NCI-H1417 (cell line): Measurements from ENCODE around the gene SGMS1.

ENCODE experiments used
- DNase-seq, 3 experiments: peaks; one replicate each; lab custom pipeline; 2025; lab: John Stamatoyannopoulos, UW

Gene SGMS1

GRCh38 chr10:50333872-50334271, 289.9 kb downstream of the SGMS1 start:
- no peak for DNase-seq

GRCh38 chr10:50332108-50332842, 291.5 kb downstream of the SGMS1 start:
- no peak for DNase-seq

DNA sequence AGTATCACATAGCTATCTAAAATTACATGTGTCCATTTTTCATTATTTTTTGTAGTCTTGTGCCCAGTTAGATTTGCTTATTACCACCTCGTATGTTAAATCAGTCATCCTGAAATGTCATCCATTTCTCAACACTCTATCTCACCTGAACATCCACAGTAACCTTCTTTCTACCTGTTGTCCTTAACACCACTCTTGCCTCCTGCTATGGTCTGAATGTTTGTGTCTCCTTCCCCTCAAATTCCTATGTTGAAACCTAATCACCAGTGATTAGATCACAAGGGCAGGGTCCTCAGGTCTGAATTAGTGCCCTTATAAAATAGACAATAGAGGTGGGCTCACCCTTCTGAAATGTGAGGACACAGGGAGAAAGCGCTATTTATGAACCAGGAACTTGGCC, 292.3 kb downstream of the SGMS1 start:
- DNase-seq, result no peak

DNA sequence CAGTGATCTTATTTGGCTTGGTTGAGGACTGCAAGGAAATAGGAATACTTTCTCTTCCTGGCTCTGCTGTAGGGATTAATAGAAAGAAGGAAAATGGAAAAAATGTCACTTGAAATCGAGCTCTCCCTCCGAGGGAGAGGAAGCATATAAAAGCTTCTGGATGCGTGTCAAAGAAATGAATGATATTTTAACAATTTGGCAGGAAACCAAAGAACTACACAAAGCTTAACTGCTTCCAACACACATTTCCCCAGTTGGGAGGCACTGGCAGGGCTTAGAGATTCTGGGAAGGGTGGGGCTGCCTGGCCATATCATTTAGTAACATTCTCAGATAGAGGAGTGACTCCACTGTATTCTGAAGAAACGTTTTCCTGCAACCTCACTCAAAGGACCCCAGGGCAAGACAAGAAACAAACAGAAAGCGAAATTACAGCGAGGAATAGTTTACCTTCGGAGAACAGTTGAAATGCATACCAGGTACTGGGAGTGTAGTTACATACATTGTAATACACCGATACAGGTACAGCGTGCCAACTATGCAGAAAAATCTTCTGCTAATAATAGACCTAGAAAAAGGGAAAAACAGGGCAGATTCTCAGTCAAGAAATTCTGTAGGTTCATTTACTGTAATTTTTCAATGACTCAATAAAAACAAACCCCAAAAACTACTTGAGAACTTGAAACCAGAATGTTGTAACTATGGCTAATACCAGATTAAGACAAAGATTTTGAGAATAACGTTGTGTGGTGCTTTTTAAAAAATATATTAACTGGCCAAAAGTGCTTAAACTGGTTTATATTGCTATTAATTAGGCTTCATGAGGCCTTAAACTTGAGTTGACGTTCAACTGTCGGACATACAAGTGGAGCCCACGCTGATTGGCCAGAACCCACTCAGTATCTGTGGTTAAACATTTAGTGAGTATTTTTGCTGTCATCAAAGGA, 296.7 kb downstream of the SGMS1 start:
- DNase-seq, result no peak

DNA sequence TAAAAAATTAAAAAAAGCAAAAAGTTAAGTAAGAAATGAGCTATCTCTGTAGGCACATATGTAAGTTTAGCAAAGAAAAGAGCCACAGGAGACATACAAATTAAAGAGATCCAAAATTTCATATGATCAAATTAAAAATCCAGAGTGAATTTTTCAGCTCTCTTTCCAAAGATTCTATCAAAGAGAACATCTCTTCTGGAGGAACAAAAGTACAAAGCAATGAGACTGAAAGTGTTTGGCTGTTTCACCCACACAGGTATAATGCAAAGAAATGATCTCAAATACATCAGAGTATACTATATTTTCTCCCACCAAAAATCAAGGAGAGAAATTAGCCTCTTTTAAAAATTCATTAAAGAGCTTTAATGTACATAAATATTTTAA, 297.6 kb downstream of the SGMS1 start:
- no peak for DNase-seq

GRCh38 chr10:50325449-50326171, 298.1 kb downstream of the SGMS1 start:
- no peak for DNase-seq

GRCh38 chr10:50324680-50325393, 298.9 kb downstream of the SGMS1 start:
- no peak for DNase-seq

DNA sequence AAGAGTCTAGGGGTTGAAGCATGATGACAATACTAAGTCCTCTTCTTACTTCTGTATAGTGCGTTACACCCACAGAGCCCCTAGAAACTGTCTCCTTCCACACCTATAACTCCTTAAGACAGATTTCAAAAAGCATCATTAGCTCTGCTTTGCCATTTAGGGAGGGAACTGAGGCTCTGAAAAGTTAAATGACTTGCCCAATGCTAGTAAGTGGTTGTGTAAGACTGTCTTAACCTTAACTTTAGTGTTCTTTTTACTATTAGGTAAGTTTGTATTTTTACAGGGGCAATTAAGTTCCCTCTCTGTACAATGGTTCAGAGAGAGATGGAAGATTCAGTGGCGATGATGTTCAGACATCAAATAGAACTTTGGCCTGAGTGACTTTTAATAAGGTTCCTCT, 299.7 kb downstream of the SGMS1 start:
- no peak for DNase-seq

DNA sequence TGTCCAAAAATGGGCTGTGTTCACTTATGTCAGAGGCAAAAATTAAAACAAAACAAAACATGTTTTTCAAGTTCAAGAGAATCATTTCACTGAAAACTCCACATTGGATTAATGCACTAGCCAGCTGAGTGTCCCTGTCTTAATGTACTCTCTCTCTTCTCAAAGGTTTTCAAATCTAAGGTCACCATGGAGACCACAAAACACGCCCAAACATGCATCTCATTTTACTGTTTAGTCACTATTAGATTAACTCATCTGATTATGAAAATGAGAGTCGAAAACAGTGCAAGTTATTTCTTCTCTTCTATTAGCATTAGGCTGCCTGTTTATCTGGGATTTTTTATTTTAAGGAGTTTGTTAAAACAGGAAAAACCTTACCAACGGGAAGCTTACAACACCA, 301.7 kb downstream of the SGMS1 start:
- no peak for DNase-seq

DNA sequence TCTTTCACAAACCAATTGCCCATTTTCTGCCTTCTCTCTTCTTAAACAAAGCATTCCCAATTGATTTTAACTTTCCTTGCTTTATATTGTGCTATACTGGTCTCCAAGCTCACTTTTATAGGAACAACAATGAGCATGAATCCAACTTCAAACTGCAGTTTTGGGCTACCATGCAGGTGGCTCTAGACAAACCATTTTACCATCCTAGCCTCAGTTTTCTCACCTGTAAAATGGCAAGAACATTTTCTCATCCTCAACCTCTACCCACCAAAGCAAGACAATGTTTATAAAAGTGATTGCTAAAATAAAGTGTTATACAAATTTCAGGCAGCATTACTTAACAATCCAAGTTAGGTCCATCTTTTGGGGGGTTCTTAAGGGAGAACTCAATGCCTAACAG, 305.6 kb downstream of the SGMS1 start:
- DNase-seq, result no peak

DNA sequence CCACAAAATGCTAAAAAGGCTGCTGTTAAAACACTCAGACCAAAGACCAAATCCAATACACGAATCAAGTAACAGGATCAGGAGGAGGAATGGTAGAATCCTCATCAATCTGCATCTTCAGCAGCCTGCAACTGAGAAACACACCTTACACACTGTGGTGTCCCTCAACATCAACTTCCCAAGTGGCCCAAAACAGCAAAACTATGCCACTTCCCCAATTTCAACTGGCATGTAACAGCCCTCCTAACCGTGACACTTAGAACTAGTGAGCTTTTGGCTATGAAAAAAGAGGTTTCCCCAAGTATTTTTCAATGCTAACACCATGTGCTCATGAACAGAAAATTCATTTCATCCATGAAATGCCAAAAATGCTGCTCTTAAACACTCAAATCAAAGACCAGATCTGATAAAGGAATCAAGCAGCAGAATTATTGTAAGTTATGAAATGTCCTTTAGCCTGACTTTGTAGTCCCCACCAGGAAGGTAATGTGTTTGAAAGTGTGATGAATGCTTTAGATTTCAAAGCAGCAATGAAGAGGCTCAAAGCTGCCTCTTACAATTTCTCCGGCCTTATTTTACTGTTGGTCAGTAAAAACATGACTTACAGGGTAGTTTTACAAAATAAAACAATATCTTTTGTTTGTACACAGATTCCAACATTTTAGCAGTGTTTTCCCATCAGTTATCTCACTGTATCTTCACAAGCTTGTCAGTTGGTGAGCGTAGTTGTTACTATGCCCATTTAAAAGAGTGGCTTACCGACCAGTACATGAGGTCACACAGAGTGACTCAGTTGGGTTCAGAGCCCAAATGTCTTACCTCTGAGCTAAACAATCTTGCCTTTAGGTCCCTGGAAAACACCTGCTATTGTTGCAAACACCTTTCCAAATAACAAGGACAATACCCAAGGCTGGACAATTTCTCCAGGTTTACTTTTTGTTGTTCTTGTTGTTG, 306.8 kb downstream of the SGMS1 start:
- no peak for DNase-seq

GRCh38 chr10:50316174-50316573, 307.6 kb downstream of the SGMS1 start:
- DNase-seq, result no peak

- DNase-seq, result no peak
Observed at GRCh38 chr10:50315424-50315823, 308.3 kb downstream of the SGMS1 start.

GRCh38 chr10:50314169-50315071, 309.3 kb downstream of the SGMS1 start:
- no peak for DNase-seq

DNA sequence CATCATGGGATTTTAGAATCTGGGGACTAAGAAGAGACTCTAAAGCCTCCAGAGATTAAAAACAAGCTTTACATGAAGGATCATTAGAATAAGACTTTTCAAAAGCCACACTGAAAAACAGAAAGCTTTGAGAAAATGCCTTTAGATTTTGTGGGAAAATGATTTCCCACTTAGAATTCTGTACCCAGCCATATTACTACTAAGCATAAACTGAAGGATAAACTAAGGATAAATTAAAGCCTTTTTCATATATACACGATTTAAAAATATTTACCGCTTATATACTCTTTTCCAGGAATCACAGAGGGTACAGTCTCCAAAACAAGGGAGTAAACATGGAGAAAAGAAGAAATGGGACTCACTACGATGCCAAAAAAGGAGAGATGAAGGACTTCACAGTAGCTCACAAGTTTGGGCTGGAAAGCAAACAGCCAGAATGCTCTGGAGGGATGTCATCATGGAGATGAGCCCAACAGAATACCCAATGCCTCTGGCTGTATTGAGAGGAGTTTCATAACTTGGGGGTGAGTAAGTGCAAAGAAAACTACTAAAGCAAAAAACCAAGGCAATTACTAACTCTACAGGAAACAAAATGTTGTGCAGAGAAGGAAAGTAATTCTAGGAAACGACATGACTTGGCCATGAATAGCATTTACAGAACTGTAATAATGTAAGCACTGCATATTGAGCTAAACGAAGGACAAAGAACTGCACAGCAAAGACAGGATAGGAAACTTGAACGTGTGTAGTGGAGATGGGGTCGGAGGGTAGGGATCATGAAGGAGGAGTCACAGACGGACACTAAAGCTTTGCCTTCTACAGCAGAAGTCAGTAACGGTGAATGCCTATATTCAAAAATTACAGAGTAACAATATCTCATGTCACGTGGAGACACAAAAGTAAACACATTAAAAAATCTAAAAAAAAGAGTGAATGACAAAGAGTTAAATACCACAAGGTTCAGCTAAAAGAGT, 311.0 kb downstream of the SGMS1 start:
- DNase-seq, result no peak

DNA sequence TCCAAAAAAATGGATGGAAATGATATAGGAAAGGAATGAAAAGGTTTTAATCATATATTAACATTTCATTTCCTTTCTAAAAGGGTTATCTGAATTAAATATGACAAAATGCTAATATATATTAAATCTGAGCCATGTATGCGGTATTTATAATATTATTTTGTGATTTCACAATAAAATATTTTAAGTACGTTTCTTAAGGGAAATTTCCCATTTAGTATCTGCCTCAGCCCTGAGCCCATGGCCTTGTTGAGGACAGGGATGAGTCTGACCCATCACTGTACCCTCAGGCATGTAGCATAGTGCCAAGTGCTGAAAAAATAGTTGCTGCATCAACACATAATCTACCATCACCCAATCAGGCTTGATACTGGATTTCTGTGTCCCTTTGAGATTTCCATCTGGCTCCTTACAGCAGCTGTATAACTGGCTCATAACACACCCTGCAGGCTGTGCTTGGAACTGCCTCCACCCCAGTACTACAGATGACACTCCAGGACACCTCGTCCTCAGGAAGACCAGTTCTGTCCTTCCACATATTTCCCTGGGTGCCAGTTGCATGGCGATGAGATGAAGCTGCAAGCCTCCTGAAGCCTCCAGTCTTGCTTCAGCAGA, 313.1 kb downstream of the SGMS1 start:
- no peak for DNase-seq

DNA sequence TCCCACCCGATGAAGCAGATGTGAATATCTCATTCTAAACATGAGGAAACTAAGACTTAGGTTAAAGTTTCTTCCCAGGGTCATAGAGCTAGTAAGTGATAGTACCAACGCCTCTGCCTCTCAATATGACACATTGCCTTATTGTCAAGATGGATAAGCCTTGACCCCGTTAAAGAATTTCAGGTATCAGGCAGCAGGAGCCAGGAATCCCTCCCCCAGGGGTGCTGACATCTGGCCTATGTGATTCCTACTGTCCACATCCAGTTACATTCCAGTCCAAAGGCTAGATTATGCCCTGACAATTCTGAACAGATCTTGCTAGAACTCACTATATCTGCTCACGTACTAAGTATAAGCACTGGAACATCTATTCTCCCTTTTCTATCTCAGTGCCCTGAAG, 314.4 kb downstream of the SGMS1 start:
- no peak for DNase-seq

DNA sequence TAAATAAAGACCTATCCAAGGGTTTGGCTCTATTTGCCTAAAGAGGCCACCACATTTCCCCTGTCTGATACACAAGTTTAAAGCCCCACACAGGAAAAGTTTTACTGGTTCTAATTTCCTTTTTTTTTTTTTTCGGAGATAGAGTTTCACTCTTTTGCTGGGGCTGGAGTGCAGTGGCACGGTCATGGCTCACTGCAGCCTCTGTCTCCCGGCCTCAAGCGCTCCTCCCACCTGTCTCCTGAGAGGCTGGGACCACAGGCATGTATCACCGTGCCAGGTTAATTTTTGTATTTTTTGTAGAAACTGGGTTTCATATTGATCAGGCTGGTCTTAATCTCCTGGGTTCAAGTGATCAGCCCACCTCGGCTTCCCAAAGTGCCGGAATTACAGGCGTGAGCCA, 319.1 kb downstream of the SGMS1 start:
- no peak for DNase-seq
